ENCODE measurements around the gene ZNF816.

DNA sequence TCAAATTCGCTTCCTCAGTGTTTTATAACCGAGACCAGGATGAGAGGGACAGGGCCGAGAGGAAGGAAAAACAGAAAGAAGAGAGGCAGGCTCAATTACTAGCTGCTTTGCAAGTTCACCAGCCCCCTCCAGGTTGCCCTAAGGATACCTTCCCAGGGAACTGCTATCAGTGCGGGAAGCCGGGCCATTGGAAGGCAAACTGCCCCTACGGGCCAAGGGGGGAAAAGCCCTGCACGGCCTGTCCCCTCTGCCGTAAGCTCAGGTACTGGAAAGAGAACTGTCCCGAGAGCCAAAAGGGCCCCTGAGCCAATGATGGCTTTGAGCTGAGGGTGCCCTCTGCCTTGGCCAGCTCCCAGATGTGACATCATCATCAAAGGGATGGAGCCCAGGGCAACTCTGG is 47.8 kb upstream of the ZNF816 start:
- TF ChIP-seq, protein P1, sequence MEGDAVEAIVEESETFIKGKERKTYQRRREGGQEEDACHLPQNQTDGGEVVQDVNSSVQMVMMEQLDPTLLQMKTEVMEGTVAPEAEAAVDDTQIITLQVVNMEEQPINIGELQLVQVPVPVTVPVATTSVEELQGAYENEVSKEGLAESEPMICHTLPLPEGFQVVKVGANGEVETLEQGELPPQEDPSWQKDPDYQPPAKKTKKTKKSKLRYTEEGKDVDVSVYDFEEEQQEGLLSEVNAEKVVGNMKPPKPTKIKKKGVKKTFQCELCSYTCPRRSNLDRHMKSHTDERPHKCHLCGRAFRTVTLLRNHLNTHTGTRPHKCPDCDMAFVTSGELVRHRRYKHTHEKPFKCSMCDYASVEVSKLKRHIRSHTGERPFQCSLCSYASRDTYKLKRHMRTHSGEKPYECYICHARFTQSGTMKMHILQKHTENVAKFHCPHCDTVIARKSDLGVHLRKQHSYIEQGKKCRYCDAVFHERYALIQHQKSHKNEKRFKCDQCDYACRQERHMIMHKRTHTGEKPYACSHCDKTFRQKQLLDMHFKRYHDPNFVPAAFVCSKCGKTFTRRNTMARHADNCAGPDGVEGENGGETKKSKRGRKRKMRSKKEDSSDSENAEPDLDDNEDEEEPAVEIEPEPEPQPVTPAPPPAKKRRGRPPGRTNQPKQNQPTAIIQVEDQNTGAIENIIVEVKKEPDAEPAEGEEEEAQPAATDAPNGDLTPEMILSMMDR (IDR thresholded peaks at IDR 0.05): no peak
- TF ChIP-seq, protein P2, sequence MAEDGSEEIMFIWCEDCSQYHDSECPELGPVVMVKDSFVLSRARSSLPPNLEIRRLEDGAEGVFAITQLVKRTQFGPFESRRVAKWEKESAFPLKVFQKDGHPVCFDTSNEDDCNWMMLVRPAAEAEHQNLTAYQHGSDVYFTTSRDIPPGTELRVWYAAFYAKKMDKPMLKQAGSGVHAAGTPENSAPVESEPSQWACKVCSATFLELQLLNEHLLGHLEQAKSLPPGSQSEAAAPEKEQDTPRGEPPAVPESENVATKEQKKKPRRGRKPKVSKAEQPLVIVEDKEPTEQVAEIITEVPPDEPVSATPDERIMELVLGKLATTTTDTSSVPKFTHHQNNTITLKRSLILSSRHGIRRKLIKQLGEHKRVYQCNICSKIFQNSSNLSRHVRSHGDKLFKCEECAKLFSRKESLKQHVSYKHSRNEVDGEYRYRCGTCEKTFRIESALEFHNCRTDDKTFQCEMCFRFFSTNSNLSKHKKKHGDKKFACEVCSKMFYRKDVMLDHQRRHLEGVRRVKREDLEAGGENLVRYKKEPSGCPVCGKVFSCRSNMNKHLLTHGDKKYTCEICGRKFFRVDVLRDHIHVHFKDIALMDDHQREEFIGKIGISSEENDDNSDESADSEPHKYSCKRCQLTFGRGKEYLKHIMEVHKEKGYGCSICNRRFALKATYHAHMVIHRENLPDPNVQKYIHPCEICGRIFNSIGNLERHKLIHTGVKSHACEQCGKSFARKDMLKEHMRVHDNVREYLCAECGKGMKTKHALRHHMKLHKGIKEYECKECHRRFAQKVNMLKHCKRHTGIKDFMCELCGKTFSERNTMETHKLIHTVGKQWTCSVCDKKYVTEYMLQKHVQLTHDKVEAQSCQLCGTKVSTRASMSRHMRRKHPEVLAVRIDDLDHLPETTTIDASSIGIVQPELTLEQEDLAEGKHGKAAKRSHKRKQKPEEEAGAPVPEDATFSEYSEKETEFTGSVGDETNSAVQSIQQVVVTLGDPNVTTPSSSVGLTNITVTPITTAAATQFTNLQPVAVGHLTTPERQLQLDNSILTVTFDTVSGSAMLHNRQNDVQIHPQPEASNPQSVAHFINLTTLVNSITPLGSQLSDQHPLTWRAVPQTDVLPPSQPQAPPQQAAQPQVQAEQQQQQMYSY (CRISPR knock-in tag; IDR thresholded peaks at IDR 0.05): no peak
- TF ChIP-seq CREM (CRISPR knock-in tag; IDR thresholded peaks at IDR 0.05) (no peak), ZNF423 (CRISPR knock-in tag; IDR thresholded peaks at IDR 0.05) (no peak), KAT7 (CRISPR knock-in tag; IDR thresholded peaks at IDR 0.05; ENCODE audit: borderline replicate concordance) (no peak), ZNF138 (CRISPR knock-in tag; conservative IDR thresholded peaks at IDR 0.05) (no peak), JUN (CRISPR knock-in tag; IDR thresholded peaks at IDR 0.05) (no peak), NR1H2 (CRISPR knock-in tag; IDR thresholded peaks at IDR 0.05) (no peak), CBFB (CRISPR knock-in tag; IDR thresholded peaks at IDR 0.05; ENCODE audit: low read depth) (no peak), ZNF121 (CRISPR knock-in tag; IDR thresholded peaks at IDR 0.05) (no peak), TP53 (CRISPR knock-in tag; IDR thresholded peaks at IDR 0.05) (no peak)
- TF ChIP-seq, protein P3, sequence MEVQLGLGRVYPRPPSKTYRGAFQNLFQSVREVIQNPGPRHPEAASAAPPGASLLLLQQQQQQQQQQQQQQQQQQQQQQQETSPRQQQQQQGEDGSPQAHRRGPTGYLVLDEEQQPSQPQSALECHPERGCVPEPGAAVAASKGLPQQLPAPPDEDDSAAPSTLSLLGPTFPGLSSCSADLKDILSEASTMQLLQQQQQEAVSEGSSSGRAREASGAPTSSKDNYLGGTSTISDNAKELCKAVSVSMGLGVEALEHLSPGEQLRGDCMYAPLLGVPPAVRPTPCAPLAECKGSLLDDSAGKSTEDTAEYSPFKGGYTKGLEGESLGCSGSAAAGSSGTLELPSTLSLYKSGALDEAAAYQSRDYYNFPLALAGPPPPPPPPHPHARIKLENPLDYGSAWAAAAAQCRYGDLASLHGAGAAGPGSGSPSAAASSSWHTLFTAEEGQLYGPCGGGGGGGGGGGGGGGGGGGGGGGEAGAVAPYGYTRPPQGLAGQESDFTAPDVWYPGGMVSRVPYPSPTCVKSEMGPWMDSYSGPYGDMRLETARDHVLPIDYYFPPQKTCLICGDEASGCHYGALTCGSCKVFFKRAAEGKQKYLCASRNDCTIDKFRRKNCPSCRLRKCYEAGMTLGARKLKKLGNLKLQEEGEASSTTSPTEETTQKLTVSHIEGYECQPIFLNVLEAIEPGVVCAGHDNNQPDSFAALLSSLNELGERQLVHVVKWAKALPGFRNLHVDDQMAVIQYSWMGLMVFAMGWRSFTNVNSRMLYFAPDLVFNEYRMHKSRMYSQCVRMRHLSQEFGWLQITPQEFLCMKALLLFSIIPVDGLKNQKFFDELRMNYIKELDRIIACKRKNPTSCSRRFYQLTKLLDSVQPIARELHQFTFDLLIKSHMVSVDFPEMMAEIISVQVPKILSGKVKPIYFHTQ (CRISPR knock-in tag; IDR thresholded peaks at IDR 0.05): no peak
- TF ChIP-seq, protein P4, sequence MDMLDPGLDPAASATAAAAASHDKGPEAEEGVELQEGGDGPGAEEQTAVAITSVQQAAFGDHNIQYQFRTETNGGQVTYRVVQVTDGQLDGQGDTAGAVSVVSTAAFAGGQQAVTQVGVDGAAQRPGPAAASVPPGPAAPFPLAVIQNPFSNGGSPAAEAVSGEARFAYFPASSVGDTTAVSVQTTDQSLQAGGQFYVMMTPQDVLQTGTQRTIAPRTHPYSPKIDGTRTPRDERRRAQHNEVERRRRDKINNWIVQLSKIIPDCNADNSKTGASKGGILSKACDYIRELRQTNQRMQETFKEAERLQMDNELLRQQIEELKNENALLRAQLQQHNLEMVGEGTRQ (CRISPR knock-in tag; IDR thresholded peaks at IDR 0.05): no peak
- TF ChIP-seq, protein P5, sequence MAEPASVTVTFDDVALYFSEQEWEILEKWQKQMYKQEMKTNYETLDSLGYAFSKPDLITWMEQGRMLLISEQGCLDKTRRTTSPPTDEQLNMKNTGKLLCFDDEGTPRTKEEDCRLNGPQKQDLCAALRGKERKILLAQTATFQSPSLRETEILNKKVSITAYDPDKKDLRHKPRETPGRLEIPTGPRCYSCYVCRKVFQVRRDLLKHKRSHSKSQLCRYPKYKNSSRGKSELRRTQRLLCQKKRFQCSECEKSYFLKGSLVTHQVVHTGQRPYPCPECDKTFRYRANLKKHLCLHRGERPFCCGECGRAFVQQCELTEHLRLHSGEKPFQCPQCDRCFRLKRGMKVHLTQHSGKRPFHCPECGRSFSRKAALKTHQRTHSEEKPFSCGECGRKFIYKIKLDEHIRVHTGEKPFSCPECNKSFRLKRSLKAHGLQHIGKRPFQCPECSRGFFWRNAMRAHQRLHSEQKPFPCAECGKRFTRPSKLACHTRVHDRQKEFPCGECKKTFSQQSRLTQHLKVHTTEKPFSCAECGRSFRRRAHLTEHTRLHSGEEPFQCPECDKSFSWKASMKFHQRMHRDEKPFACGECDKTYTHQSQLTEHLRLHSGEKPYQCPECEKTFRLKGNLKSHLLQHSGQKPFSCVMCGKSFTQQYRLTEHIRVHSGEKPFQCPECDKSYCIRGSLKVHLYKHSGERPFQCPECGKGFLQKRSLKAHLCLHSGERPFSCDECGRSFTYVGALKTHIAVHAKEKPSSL (CRISPR knock-in tag; conservative IDR thresholded peaks at IDR 0.05): no peak

All from WTC11 (cell line).